ENCODE measurements around the gene ANKRD34A.

Gene ANKRD34A

GRCh38 chr1:145953861-145954260 is 10.5 kb downstream of the ANKRD34A start:
- Histone ChIP-seq H3K27ac (ENCODE audit: low read length) (no peak overlapping the region), H3K36me3 (ENCODE audit: control insufficient read depth in 1 of 2, insufficient read depth in 2 of 2, low read length in 2 of 2) (no peaks in the 10 kb centered on the region), H3K4me3 (ENCODE audit: low read depth in 1 of 2, low read length in 2 of 2) (no peak overlapping the region), H3K27me3 (ENCODE audit: low read depth, low read length) (no peaks in the 10 kb centered on the region), H3K9me3 (ENCODE audit: control insufficient read depth in 1 of 2, low read length in 2 of 2) (no peaks in the 10 kb centered on the region), H3K4me1 (ENCODE audit: control insufficient read depth in 1 of 2, insufficient read depth in 2 of 2, low read length in 2 of 2) (peaks cover 14 to 48% of the 10 kb centered on the region in 2 donors)

DNA sequence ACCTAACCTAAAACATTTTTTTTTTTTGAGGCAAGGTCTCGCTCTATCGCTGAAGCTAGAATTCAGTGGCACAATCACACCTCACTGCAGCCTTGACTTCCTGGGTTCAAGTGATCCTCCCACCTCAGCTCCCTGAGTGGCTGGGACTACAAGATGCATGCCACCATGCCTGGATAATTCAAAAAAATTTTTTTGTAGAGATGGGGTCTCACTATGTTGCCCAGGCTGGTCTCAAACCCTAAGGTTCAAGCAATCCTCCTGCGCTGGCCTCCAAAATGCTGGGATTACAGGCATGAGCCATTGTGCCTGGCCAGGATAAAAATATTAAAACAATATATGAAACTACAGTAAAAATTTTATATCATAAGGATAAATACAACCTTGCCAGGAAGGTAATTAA is 11.5 kb downstream of the ANKRD34A start:
- Histone ChIP-seq H3K4me3 (ENCODE audit: low read depth in 1 of 2, low read length in 2 of 2) (no peak overlapping the region), H3K4me1 (ENCODE audit: control insufficient read depth in 1 of 2, insufficient read depth in 2 of 2, low read length in 2 of 2) (peaks cover 10 to 39% of the 10 kb centered on the region in 2 donors)

DNA sequence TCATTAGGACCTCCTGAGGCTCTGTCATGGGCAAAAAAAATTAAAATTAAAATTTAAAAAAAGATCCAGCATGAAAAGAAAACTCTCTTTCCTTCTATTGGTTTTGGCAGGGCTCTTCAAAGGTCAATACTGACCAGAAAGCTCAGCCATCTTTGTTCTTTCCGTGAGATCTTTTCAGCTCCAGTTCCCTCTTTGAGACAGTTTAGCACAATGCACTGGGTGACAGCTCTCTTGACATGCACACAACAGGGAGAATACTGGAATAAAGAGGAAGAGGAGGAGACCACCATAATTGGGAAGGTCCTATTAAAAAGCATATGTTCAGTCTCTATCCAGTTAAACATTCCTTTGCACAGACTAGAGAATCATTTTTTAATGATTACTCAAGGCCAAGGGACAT is 12.8 kb downstream of the ANKRD34A start:
- H3K4me3 ChIP-seq (ENCODE audit: low read depth in 1 of 2, low read length in 2 of 2), result no peak overlapping the region
- H3K4me1 ChIP-seq (ENCODE audit: control insufficient read depth in 1 of 2, insufficient read depth in 2 of 2, low read length in 2 of 2), result peaks cover 10 to 39% of the 10 kb centered on the region in 2 donors
- no peaks in the 10 kb centered on the region for H3K9me3 ChIP-seq (ENCODE audit: control insufficient read depth in 1 of 2, low read length in 2 of 2)
- no peak overlapping the region for H3K27ac ChIP-seq (ENCODE audit: low read length)
- peaks cover 5 to 7% of the 10 kb centered on the region in 2 donors for H3K36me3 ChIP-seq (ENCODE audit: control insufficient read depth in 1 of 2, insufficient read depth in 2 of 2, low read length in 2 of 2)
- H3K27me3 ChIP-seq (ENCODE audit: low read depth, low read length), result no peaks in the 10 kb centered on the region

More for the DNA sequence above, 11.5 kb downstream of the ANKRD34A start:
- no peaks in the 10 kb centered on the region for H3K9me3 ChIP-seq (ENCODE audit: control insufficient read depth in 1 of 2, low read length in 2 of 2)
- no peaks in the 10 kb centered on the region for H3K27me3 ChIP-seq (ENCODE audit: low read depth, low read length)
- H3K27ac ChIP-seq (ENCODE audit: low read length), result no peak overlapping the region
- no peaks in the 10 kb centered on the region for H3K36me3 ChIP-seq (ENCODE audit: control insufficient read depth in 1 of 2, insufficient read depth in 2 of 2, low read length in 2 of 2)

- Histone ChIP-seq H3K36me3 (ENCODE audit: control insufficient read depth in 1 of 2, insufficient read depth in 2 of 2, low read length in 2 of 2) (peaks cover 5 to 10% of the 10 kb centered on the region in 2 donors), H3K4me1 (ENCODE audit: control insufficient read depth in 1 of 2, insufficient read depth in 2 of 2, low read length in 2 of 2) (peaks cover 0 to 16% of the 10 kb centered on the region in 2 donors), H3K9me3 (ENCODE audit: control insufficient read depth in 1 of 2, low read length in 2 of 2) (no peaks in the 10 kb centered on the region), H3K27ac (ENCODE audit: low read length) (no peak overlapping the region), H3K4me3 (ENCODE audit: low read depth in 1 of 2, low read length in 2 of 2) (no peak overlapping the region), H3K27me3 (ENCODE audit: low read depth, low read length) (no peaks in the 10 kb centered on the region)
Observed at GRCh38 chr1:145949219-145949618, 15.2 kb downstream of the ANKRD34A start.

GRCh38 chr1:145947551-145947950 is 16.8 kb downstream of the ANKRD34A start:
- Histone ChIP-seq H3K9me3 (ENCODE audit: control insufficient read depth in 1 of 2, low read length in 2 of 2) (no peaks in the 10 kb centered on the region), H3K36me3 (ENCODE audit: control insufficient read depth in 1 of 2, insufficient read depth in 2 of 2, low read length in 2 of 2) (peaks cover 11 to 26% of the 10 kb centered on the region in 2 donors), H3K27ac (ENCODE audit: low read length) (no peak overlapping the region), H3K4me3 (ENCODE audit: low read depth in 1 of 2, low read length in 2 of 2) (no peak overlapping the region), H3K4me1 (ENCODE audit: control insufficient read depth in 1 of 2, insufficient read depth in 2 of 2, low read length in 2 of 2) (peaks cover 0 to 9% of the 10 kb centered on the region in 2 donors), H3K27me3 (ENCODE audit: low read depth, low read length) (no peaks in the 10 kb centered on the region)

DNA sequence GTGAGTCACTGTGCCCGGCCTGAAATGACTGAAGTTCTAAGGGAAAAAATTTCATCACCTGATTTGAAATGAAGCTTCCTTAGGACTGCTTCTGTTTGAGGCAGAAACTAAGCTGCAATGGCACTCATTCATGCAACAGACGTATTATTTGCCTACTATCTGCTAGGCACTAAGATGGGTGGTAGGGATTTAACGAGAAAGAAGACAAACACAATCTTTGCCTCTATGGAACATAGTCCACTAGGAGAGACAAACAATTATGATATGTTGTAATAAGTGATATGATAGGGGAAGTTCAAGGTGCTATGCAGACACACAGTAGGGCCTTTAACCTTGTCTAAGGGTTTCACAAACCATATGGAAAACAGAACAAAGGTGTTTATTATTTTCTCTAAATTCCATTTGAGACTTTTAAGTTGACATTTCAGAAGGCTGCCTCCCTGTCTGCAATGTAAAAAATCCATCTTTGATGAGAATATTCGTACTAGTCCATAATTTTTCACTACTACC is 17.8 kb downstream of the ANKRD34A start:
- Histone ChIP-seq H3K36me3 (ENCODE audit: control insufficient read depth in 1 of 2, insufficient read depth in 2 of 2, low read length in 2 of 2) (peaks cover 14 to 32% of the 10 kb centered on the region in 2 donors), H3K4me1 (ENCODE audit: control insufficient read depth in 1 of 2, insufficient read depth in 2 of 2, low read length in 2 of 2) (peaks cover 0 to 4% of the 10 kb centered on the region in 2 donors), H3K27ac (ENCODE audit: low read length) (no peak overlapping the region), H3K4me3 (ENCODE audit: low read depth in 1 of 2, low read length in 2 of 2) (no peak overlapping the region), H3K27me3 (ENCODE audit: low read depth, low read length) (no peaks in the 10 kb centered on the region), H3K9me3 (ENCODE audit: control insufficient read depth in 1 of 2, low read length in 2 of 2) (no peaks in the 10 kb centered on the region)

GRCh38 chr1:145944532-145944931 is 19.8 kb downstream of the ANKRD34A start:
- Histone ChIP-seq H3K9me3 (ENCODE audit: control insufficient read depth in 1 of 2, low read length in 2 of 2) (no peaks in the 10 kb centered on the region), H3K27ac (ENCODE audit: low read length) (no peak overlapping the region), H3K36me3 (ENCODE audit: control insufficient read depth in 1 of 2, insufficient read depth in 2 of 2, low read length in 2 of 2) (peaks cover 14 to 38% of the 10 kb centered on the region in 2 donors), H3K4me3 (ENCODE audit: low read depth in 1 of 2, low read length in 2 of 2) (no peak overlapping the region), H3K27me3 (ENCODE audit: low read depth, low read length) (no peaks in the 10 kb centered on the region), H3K4me1 (ENCODE audit: control insufficient read depth in 1 of 2, insufficient read depth in 2 of 2, low read length in 2 of 2) (no peaks in the 10 kb centered on the region)

DNA sequence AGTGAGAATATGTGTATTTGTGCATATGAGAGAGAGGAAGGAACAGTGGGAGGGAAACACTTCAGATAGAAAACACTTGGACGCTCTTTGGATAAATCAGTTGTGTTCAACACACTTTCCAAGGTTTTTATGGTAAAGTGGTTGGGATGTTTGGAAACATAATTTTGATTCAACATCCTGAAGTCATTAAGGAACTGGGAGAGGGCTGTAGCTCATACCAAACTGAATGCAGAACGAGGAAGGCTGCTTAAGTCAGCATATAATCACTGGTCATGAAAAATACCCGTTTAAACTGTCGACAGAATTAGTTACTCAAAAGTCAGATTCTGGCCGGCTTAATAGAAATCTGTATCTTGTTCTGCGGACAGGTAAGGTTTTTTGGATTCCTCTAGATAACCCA is 21.5 kb downstream of the ANKRD34A start:
- H3K4me1 ChIP-seq (ENCODE audit: control insufficient read depth in 1 of 2, insufficient read depth in 2 of 2, low read length in 2 of 2), result no peaks in the 10 kb centered on the region
- no peaks in the 10 kb centered on the region for H3K27me3 ChIP-seq (ENCODE audit: low read depth, low read length)
- no peak overlapping the region for H3K27ac ChIP-seq (ENCODE audit: low read length)
- H3K4me3 ChIP-seq (ENCODE audit: low read depth in 1 of 2, low read length in 2 of 2), result no peak overlapping the region
- H3K36me3 ChIP-seq (ENCODE audit: control insufficient read depth in 1 of 2, insufficient read depth in 2 of 2, low read length in 2 of 2), result peaks cover 14 to 38% of the 10 kb centered on the region in 2 donors
- no peaks in the 10 kb centered on the region for H3K9me3 ChIP-seq (ENCODE audit: control insufficient read depth in 1 of 2, low read length in 2 of 2)

- Histone ChIP-seq H3K9me3 (ENCODE audit: control insufficient read depth in 1 of 2, low read length in 2 of 2) (no peaks in the 10 kb centered on the region), H3K36me3 (ENCODE audit: control insufficient read depth in 1 of 2, insufficient read depth in 2 of 2, low read length in 2 of 2) (peaks cover 14 to 41% of the 10 kb centered on the region in 2 donors), H3K27ac (ENCODE audit: low read length) (no peak overlapping the region)
Observed at GRCh38 chr1:145942405-145942804, 22.0 kb downstream of the ANKRD34A start.

GRCh38 chr1:145937436-145937835 is 26.9 kb downstream of the ANKRD34A start:
- no peaks in the 10 kb centered on the region for H3K27me3 ChIP-seq (ENCODE audit: low read depth, low read length)
- no peaks in the 10 kb centered on the region for H3K4me1 ChIP-seq (ENCODE audit: control insufficient read depth in 1 of 2, insufficient read depth in 2 of 2, low read length in 2 of 2)
- H3K27ac ChIP-seq (ENCODE audit: low read length), result no peak overlapping the region
- no peak overlapping the region for H3K4me3 ChIP-seq (ENCODE audit: low read depth in 1 of 2, low read length in 2 of 2)
- H3K36me3 ChIP-seq (ENCODE audit: control insufficient read depth in 1 of 2, insufficient read depth in 2 of 2, low read length in 2 of 2), result peaks cover 21 to 43% of the 10 kb centered on the region in 2 donors
- H3K9me3 ChIP-seq (ENCODE audit: control insufficient read depth in 1 of 2, low read length in 2 of 2), result no peaks in the 10 kb centered on the region

More at GRCh38 chr1:145942405-145942804, 22.0 kb downstream of the ANKRD34A start:
- no peaks in the 10 kb centered on the region for H3K4me1 ChIP-seq (ENCODE audit: control insufficient read depth in 1 of 2, insufficient read depth in 2 of 2, low read length in 2 of 2)
- no peaks in the 10 kb centered on the region for H3K27me3 ChIP-seq (ENCODE audit: low read depth, low read length)
- no peak overlapping the region for H3K4me3 ChIP-seq (ENCODE audit: low read depth in 1 of 2, low read length in 2 of 2)

- H3K27me3 ChIP-seq (ENCODE audit: low read depth, low read length), result no peaks in the 10 kb centered on the region
- no peaks in the 10 kb centered on the region for H3K4me1 ChIP-seq (ENCODE audit: control insufficient read depth in 1 of 2, insufficient read depth in 2 of 2, low read length in 2 of 2)
- no peak overlapping the region for H3K4me3 ChIP-seq (ENCODE audit: low read depth in 1 of 2, low read length in 2 of 2)
- H3K27ac ChIP-seq (ENCODE audit: low read length), result no peak overlapping the region
- H3K9me3 ChIP-seq (ENCODE audit: control insufficient read depth in 1 of 2, low read length in 2 of 2), result no peaks in the 10 kb centered on the region
- H3K36me3 ChIP-seq (ENCODE audit: control insufficient read depth in 1 of 2, insufficient read depth in 2 of 2, low read length in 2 of 2), result peaks cover 18 to 35% of the 10 kb centered on the region in 2 donors
Observed at GRCh38 chr1:145936247-145936646, 28.1 kb downstream of the ANKRD34A start.

DNA sequence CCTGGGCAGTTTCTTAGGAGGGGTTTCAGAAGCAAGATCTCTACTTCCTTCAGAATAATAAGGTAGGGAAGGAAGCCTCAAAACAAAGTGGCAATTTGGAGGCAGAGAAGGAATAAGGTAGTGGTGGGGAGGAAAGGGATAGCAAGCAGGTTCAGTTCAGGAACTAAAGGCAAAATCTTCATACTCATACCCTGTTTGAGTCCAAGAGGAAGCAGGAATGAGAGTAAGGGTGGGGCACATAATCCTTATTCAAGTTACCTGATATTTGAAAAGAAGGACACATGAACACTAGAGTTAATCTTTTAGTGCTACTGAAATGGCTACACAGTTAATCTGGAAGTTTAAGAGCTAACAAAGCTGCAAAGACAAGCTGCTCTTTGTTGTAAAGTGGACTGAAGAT is 28.7 kb downstream of the ANKRD34A start:
- no peaks in the 10 kb centered on the region for H3K4me1 ChIP-seq (ENCODE audit: control insufficient read depth in 1 of 2, insufficient read depth in 2 of 2, low read length in 2 of 2)
- no peak overlapping the region for H3K27ac ChIP-seq (ENCODE audit: low read length)

More for the DNA sequence above, 28.7 kb downstream of the ANKRD34A start:
- Histone ChIP-seq H3K27me3 (ENCODE audit: low read depth, low read length) (no peaks in the 10 kb centered on the region), H3K9me3 (ENCODE audit: control insufficient read depth in 1 of 2, low read length in 2 of 2) (no peaks in the 10 kb centered on the region), H3K4me3 (ENCODE audit: low read depth in 1 of 2, low read length in 2 of 2) (no peak overlapping the region), H3K36me3 (ENCODE audit: control insufficient read depth in 1 of 2, insufficient read depth in 2 of 2, low read length in 2 of 2) (peaks cover 18 to 31% of the 10 kb centered on the region in 2 donors)
